ENCODE data around the gene CEP135. TPM values are rescaled to one million over a fixed set of nuclear protein-coding genes. Genes with fewer than 3 reads are reported as not detected.

CEP135 gene
- polyA plus RNA-seq, 1 donor from 2014 or later: 5.2 TPM

DNA sequence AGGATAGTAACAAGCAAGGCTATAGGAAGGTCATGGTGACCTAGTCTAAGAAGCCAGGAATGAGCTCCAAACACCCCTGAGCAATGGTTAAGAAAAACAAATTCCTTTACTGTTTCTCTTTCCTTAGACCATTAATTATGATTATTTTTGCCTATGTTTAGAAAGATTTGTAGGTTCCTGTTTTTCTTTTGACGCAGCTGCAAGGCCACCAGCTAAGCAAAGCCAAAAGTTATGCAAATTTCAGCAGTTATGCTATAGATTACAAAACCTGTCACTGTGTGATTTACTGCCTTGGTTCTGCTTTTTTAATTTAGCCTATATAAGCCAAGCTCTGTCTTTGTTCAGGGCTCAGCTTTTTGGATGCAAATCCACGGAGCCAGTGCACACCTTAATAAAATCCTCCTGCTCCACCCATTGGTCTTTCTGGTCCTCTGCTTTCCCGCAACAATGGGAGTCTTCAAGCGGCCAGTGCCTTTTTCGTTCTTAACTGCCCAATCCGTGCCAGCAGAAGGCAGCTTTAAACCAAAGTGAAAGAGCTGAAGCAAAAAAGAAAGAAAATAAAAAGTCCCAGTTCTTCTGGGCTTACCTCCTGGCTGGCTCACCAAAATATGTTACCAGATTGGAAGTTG, 1.4 kb upstream of the CEP135 start:
- Histone ChIP-seq H2AFZ (ENCODE audit: low read depth, low read length) (no peak overlapping the region), H3K9ac (ENCODE audit: low read length) (no peak overlapping the region), H3K27me3 (ENCODE audit: insufficient read depth, low read depth, low read length) (no peaks in the 10 kb centered on the region), H3K9me3 (ENCODE audit: low read length) (no peaks in the 10 kb centered on the region), H3K4me3 (ENCODE audit: low read length) (no peak overlapping the region), H3K27ac (ENCODE audit: low read length) (no peak overlapping the region), H3K4me2 (ENCODE audit: low read length) (no peak overlapping the region), H4K20me1 (ENCODE audit: insufficient read depth) (no peaks in the 10 kb centered on the region), H3K79me2 (replicated peaks; ENCODE audit: insufficient read depth, low read length) (peaks cover 24% of the 10 kb centered on the region), H3F3A (ENCODE audit: insufficient read depth, low read length, poor library complexity, severe bottlenecking) (no peaks in the 10 kb centered on the region), H3K36me3 (ENCODE audit: insufficient read depth, low read length) (no peaks in the 10 kb centered on the region), H3K9me2 (ENCODE audit: insufficient read depth, low read length) (no peaks in the 10 kb centered on the region)
- TF ChIP-seq MXI1 (conservative IDR thresholded peaks at IDR 0.05; ENCODE audit: poor library complexity, severe bottlenecking): no peak
- TF ChIP-seq, protein P1, sequence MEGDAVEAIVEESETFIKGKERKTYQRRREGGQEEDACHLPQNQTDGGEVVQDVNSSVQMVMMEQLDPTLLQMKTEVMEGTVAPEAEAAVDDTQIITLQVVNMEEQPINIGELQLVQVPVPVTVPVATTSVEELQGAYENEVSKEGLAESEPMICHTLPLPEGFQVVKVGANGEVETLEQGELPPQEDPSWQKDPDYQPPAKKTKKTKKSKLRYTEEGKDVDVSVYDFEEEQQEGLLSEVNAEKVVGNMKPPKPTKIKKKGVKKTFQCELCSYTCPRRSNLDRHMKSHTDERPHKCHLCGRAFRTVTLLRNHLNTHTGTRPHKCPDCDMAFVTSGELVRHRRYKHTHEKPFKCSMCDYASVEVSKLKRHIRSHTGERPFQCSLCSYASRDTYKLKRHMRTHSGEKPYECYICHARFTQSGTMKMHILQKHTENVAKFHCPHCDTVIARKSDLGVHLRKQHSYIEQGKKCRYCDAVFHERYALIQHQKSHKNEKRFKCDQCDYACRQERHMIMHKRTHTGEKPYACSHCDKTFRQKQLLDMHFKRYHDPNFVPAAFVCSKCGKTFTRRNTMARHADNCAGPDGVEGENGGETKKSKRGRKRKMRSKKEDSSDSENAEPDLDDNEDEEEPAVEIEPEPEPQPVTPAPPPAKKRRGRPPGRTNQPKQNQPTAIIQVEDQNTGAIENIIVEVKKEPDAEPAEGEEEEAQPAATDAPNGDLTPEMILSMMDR (IDR thresholded peaks at IDR 0.05; ENCODE audit: poor library complexity, severe bottlenecking): no peak
- no peak for TF ChIP-seq RAD21 (conservative IDR thresholded peaks at IDR 0.05)
- no peak for TF ChIP-seq EZH2 (IDR thresholded peaks at IDR 0.05; ENCODE audit: borderline replicate concordance, insufficient read depth, low read length, poor library complexity, severe bottlenecking)
- TF ChIP-seq SMC3 (conservative IDR thresholded peaks at IDR 0.05; ENCODE audit: poor library complexity): no peak
- no peak for TF ChIP-seq POLR2AphosphoS5 (IDR thresholded peaks at IDR 0.05)
- TF ChIP-seq EP300 (conservative IDR thresholded peaks at IDR 0.05; ENCODE audit: poor library complexity, severe bottlenecking): no peak
- TF ChIP-seq, protein P2, sequence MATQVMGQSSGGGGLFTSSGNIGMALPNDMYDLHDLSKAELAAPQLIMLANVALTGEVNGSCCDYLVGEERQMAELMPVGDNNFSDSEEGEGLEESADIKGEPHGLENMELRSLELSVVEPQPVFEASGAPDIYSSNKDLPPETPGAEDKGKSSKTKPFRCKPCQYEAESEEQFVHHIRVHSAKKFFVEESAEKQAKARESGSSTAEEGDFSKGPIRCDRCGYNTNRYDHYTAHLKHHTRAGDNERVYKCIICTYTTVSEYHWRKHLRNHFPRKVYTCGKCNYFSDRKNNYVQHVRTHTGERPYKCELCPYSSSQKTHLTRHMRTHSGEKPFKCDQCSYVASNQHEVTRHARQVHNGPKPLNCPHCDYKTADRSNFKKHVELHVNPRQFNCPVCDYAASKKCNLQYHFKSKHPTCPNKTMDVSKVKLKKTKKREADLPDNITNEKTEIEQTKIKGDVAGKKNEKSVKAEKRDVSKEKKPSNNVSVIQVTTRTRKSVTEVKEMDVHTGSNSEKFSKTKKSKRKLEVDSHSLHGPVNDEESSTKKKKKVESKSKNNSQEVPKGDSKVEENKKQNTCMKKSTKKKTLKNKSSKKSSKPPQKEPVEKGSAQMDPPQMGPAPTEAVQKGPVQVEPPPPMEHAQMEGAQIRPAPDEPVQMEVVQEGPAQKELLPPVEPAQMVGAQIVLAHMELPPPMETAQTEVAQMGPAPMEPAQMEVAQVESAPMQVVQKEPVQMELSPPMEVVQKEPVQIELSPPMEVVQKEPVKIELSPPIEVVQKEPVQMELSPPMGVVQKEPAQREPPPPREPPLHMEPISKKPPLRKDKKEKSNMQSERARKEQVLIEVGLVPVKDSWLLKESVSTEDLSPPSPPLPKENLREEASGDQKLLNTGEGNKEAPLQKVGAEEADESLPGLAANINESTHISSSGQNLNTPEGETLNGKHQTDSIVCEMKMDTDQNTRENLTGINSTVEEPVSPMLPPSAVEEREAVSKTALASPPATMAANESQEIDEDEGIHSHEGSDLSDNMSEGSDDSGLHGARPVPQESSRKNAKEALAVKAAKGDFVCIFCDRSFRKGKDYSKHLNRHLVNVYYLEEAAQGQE (IDR thresholded peaks at IDR 0.05; ENCODE audit: borderline replicate concordance): no peak
- no peak for TF ChIP-seq TAF1 (IDR thresholded peaks at IDR 0.05; ENCODE audit: low read depth)

GRCh38 chr4:55947912-55948725, 626 bp upstream of the CEP135 start:
- Histone ChIP-seq H3K4me2 (ENCODE audit: low read length) (peak overlapping the region; percentile 37), H3K79me2 (replicated peaks; ENCODE audit: insufficient read depth, low read length) (peaks cover 24% of the 10 kb centered on the region), H3K9ac (ENCODE audit: low read length) (peak overlapping the region; percentile 59), H3K27ac (ENCODE audit: low read length) (no peak overlapping the region), H3K4me3 (ENCODE audit: low read length) (peak overlapping the region; percentile 88), H3K27me3 (ENCODE audit: insufficient read depth, low read depth, low read length) (no peaks in the 10 kb centered on the region), H3F3A (ENCODE audit: insufficient read depth, low read length, poor library complexity, severe bottlenecking) (no peaks in the 10 kb centered on the region), H2AFZ (ENCODE audit: low read depth, low read length) (peak overlapping the region; percentile 91), H3K9me2 (ENCODE audit: insufficient read depth, low read length) (no peaks in the 10 kb centered on the region), H4K20me1 (ENCODE audit: insufficient read depth) (no peaks in the 10 kb centered on the region), H3K36me3 (ENCODE audit: insufficient read depth, low read length) (no peaks in the 10 kb centered on the region), H3K9me3 (ENCODE audit: low read length) (no peaks in the 10 kb centered on the region)
- TF ChIP-seq SMC3 (conservative IDR thresholded peaks at IDR 0.05; ENCODE audit: poor library complexity) (no peak), MXI1 (conservative IDR thresholded peaks at IDR 0.05; ENCODE audit: poor library complexity, severe bottlenecking) (no peak), RAD21 (conservative IDR thresholded peaks at IDR 0.05) (no peak), TAF1 (IDR thresholded peaks at IDR 0.05; ENCODE audit: low read depth) (no peak), EP300 (conservative IDR thresholded peaks at IDR 0.05; ENCODE audit: poor library complexity, severe bottlenecking) (no peak), EZH2 (IDR thresholded peaks at IDR 0.05; ENCODE audit: borderline replicate concordance, insufficient read depth, low read length, poor library complexity, severe bottlenecking) (no peak), POLR2AphosphoS5 (IDR thresholded peaks at IDR 0.05) (no peak)
- TF ChIP-seq, protein P2 (IDR thresholded peaks at IDR 0.05; ENCODE audit: borderline replicate concordance): no peak
- TF ChIP-seq, protein P1 (IDR thresholded peaks at IDR 0.05; ENCODE audit: poor library complexity, severe bottlenecking): no peak
